Endothelial cell of umbilical vein (primary cell): ENCODE measurements around the gene CABYR.

Experiments
- CTCF ChIP-seq, 2 donors: IDR thresholded peaks; 1 replicate in 1 of 2; 2 replicates in 1 of 2; pipeline ENCODE4 v1.5.1; 2011; ENCODE audit warnings: low read length in 2 of 2, mild to moderate bottlenecking in 2 of 2, moderate library complexity in 2 of 2, control low read depth in 1 of 2, inconsistent platforms in 1 of 2, low read depth in 1 of 2; ENCODE audit not compliant: insufficient read depth in 1 of 2; ENCODE audit errors: extremely low read depth in 1 of 2
- EZH2 ChIP-seq: IDR thresholded peaks from 2 replicates; pipeline ENCODE4 v1.6.1; 2012; ENCODE audit warnings: borderline replicate concordance, low read depth, mild to moderate bottlenecking, moderate library complexity, low read length, inconsistent platforms; ENCODE audit not compliant: severe bottlenecking
- MAX ChIP-seq: IDR thresholded peaks from 2 replicates; pipeline ENCODE4 v1.6.1; 2011; ENCODE audit not compliant: insufficient read depth, insufficient read length
- POLR2A ChIP-seq: IDR thresholded peaks from 2 replicates; pipeline ENCODE4 v1.6.1; 2012; ENCODE audit warnings: low read depth, mild to moderate bottlenecking, control low read depth, low read length
- POLR2AphosphoS5 ChIP-seq: IDR thresholded peaks from 2 replicates; pipeline ENCODE4 v1.6.1; 2012; ENCODE audit warnings: low read depth, mild to moderate bottlenecking, control low read depth, low read length, moderate library complexity; ENCODE audit not compliant: insufficient read depth

GRCh38 chr18:24128700-24129099 lies 10.2 kb upstream of the CABYR start:
- TF ChIP-seq CTCF (IDR thresholded peaks at IDR 0.05; ENCODE audit: extremely low read depth in 1 of 2, insufficient read depth in 1 of 2, low read depth in 1 of 2, low read length in 2 of 2), result no peak
- TF ChIP-seq POLR2A, result no peak
- TF ChIP-seq MAX, result no peak
- no peak for TF ChIP-seq EZH2
- no peak for TF ChIP-seq POLR2AphosphoS5
